Fibroblast of lung (primary cell): ENCODE results near the gene THAP11.

Experiments used
- EZH2 ChIP-seq: IDR thresholded peaks from 2 replicates; pipeline ENCODE4 v1.5.1; 2012; ENCODE audit warnings: low read length, control low read depth, mild to moderate bottlenecking; ENCODE audit errors: missing control alignments
- TF ChIP-seq, protein P1 (sequence below), 2 donors: IDR thresholded peaks in 1 of 2; conservative IDR thresholded peaks in 1 of 2; 1 replicate in 1 of 2; 2 replicates in 1 of 2; pipeline ENCODE4 v1.5.1; 2011 to 2012; ENCODE audit warnings: low read length in 2 of 2, control low read depth in 1 of 2, inconsistent platforms in 1 of 2, low read depth in 1 of 2, mild to moderate bottlenecking in 1 of 2

DNA sequence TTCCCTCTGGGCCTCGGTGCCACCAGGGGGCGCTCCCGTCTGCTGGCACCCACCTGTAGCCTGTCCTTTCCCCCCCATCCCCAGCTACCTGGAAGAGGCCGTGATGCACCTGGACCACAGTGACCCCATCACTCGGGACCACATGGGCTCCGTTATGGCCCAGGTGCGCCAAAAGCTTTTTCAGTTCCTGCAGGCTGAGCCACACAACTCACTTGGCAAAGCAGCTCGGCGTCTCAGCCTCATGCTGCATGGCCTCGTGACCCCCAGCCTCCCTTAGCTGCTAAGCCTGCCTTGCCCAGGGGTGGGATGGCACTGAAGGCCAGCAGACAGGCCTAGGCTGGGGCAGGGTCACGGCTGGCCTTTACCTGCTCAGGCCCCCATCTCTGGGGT is 41.7 kb downstream of the THAP11 start:
- TF ChIP-seq, protein P1, sequence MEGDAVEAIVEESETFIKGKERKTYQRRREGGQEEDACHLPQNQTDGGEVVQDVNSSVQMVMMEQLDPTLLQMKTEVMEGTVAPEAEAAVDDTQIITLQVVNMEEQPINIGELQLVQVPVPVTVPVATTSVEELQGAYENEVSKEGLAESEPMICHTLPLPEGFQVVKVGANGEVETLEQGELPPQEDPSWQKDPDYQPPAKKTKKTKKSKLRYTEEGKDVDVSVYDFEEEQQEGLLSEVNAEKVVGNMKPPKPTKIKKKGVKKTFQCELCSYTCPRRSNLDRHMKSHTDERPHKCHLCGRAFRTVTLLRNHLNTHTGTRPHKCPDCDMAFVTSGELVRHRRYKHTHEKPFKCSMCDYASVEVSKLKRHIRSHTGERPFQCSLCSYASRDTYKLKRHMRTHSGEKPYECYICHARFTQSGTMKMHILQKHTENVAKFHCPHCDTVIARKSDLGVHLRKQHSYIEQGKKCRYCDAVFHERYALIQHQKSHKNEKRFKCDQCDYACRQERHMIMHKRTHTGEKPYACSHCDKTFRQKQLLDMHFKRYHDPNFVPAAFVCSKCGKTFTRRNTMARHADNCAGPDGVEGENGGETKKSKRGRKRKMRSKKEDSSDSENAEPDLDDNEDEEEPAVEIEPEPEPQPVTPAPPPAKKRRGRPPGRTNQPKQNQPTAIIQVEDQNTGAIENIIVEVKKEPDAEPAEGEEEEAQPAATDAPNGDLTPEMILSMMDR (conservative IDR thresholded peaks at IDR 0.05 in 1 of 2, IDR thresholded peaks at IDR 0.05 in 1 of 2; ENCODE audit: low read depth in 1 of 2, low read length in 2 of 2): peak; percentile 67 to 77
- no peak for TF ChIP-seq EZH2
